Activated CD8-positive, alpha-beta T cell treated with anti-CD3 and anti-CD28 coated beads for 36 hours (primary cell): ENCODE measurements around the gene ACAA1. TPM values are rescaled to one million over a fixed set of nuclear protein-coding genes. Genes with fewer than 3 reads are reported as not detected.

Experiments used
- ATAC-seq: fragments of 200-7000 bp; cut with Tn5 transposase; one replicate; pipeline ENCODE4 v1.10.0; 2021; ENCODE audit warnings: mild to moderate bottlenecking, moderate library complexity
- CTCF ChIA-PET: fragments of 350-600 bp; sonication (Branson Sonifier 250); formaldehyde crosslinking; loops from one replicate; lab custom pipeline; 2021; ENCODE audit warnings: antibody characterized with exemption; lab: Charles Lee
- POLR2A ChIA-PET: fragments of 350-600 bp; sonication (Branson Sonifier 250); formaldehyde crosslinking; loops from one replicate; lab custom pipeline; 2021; ENCODE audit warnings: antibody characterized with exemption; lab: Charles Lee
- DNase-seq: peaks from one replicate; pipeline ENCODE4 v3.0.0-alpha.2; 2020
- H3K27ac Mint-ChIP-seq: one replicate; pipeline ENCODE4 v1.8.0; 2021; ENCODE audit warnings: mild to moderate bottlenecking, mixed read lengths
- H3K27me3 Mint-ChIP-seq: one replicate; pipeline ENCODE4 v1.8.0; 2021; ENCODE audit warnings: mixed read lengths
- H3K36me3 Mint-ChIP-seq: one replicate; pipeline ENCODE4 v1.8.0; 2021; ENCODE audit warnings: low read depth, mixed read lengths
- H3K4me1 Mint-ChIP-seq: one replicate; pipeline ENCODE4 v1.8.0; 2021; ENCODE audit warnings: low read depth, mixed read lengths
- H3K4me3 Mint-ChIP-seq: one replicate; pipeline ENCODE4 v1.8.0; 2021; ENCODE audit warnings: mild to moderate bottlenecking, moderate library complexity, mixed read lengths
- H3K9me3 Mint-ChIP-seq: one replicate; pipeline ENCODE4 v1.8.0; 2021; ENCODE audit warnings: mixed read lengths
- CTCF ChIP-seq: fragments of 200-600 bp; IDR thresholded peaks from one replicate; pipeline ENCODE4 v1.8.0; 2022; ENCODE audit warnings: antibody characterized with exemption, mild to moderate bottlenecking
- intact Hi-C: fragments of 100-400 bp; cut with micrococcal nuclease; formaldehyde crosslinking; loops from one replicate; pipeline ENCODE4 v1.10.0; 2022
- total RNA-seq, 2 experiments: library from RNA; stranded (reverse); gene quantifications; one replicate each; pipeline ENCODE4 v1.2.3, GENCODE V29; 2021

The ACAA1 gene
- total RNA-seq, 2 experiments from 2014 or later, result 70.1 to 72.0 TPM

GRCh38 chr3:38141952-38142273 is 5.0 kb upstream of the ACAA1 start:
- no peak for TF ChIP-seq CTCF
- CTCF ChIA-PET, result interaction anchor here (2.7 kb wide), 1 partner anchor 22 kb away, joined by 18 read pairs; the partner anchor contains the start of gene OXSR1
- peak overlapping the region; percentile 28 for H3K27ac Mint-ChIP-seq
- ATAC-seq (no peak), DNase-seq (no peak)
- POLR2A ChIA-PET, result interaction anchor here (0.7 to 2.4 kb wide), 3 partner anchors 22 to 64 kb away, joined by 3 to 17 read pairs (median 7); partner anchors contain the start of gene OXSR1
- no peaks in the 10 kb centered on the region for H3K27me3 Mint-ChIP-seq
- intact Hi-C loops, result no loop called here
- H3K36me3 Mint-ChIP-seq, result peaks cover 22% of the 10 kb centered on the region
- peaks cover 11% of the 10 kb centered on the region for H3K9me3 Mint-ChIP-seq
- peaks cover 30% of the 10 kb centered on the region for H3K4me1 Mint-ChIP-seq
- no peak overlapping the region for H3K4me3 Mint-ChIP-seq

- Mint-ChIP-seq H3K4me1 (peaks cover 30% of the 10 kb centered on the region), H3K27me3 (no peaks in the 10 kb centered on the region), H3K4me3 (no peak overlapping the region), H3K36me3 (peaks cover 22% of the 10 kb centered on the region), H3K9me3 (peaks cover 8% of the 10 kb centered on the region), H3K27ac (no peak overlapping the region)
- DNase-seq (no peak), ATAC-seq (no peak)
- CTCF ChIA-PET, result interaction anchor here (2.7 kb wide), 1 partner anchor 22 kb away, joined by 18 read pairs; the partner anchor contains the start of gene OXSR1
- POLR2A ChIA-PET, result interaction anchor here (0.7 to 2.4 kb wide), 3 partner anchors 23 to 64 kb away, joined by 3 to 17 read pairs (median 7); partner anchors contain the start of gene OXSR1
- no peak for TF ChIP-seq CTCF
- intact Hi-C loops, result no loop called here
These were observed 4.4 kb upstream of the ACAA1 start for GRCh38 chr3:38141173-38141951.

GRCh38 chr3:38140326-38141172 is 3.6 kb upstream of the ACAA1 start:
- POLR2A ChIA-PET, result interaction anchor here (2.3 to 5.0 kb wide), 2 partner anchors 14 to 24 kb away, joined by 16 to 67 read pairs; partner anchors contain the start of gene OXSR1
- Mint-ChIP-seq H3K27me3 (no peaks in the 10 kb centered on the region), H3K9me3 (peaks cover 3% of the 10 kb centered on the region), H3K4me1 (peaks cover 32% of the 10 kb centered on the region), H3K4me3 (peak overlapping the region; percentile 92), H3K36me3 (peaks cover 30% of the 10 kb centered on the region), H3K27ac (peak overlapping the region; percentile 98)
- intact Hi-C loops, result no loop called here
- CTCF ChIA-PET, result interaction anchor here (1.2 to 5.1 kb wide), 3 partner anchors 12 to 24 kb away, joined by 3 to 31 read pairs (median 3); partner anchors contain the start of gene OXSR1
- ATAC-seq, result no peak
- DNase-seq, result no peak
- TF ChIP-seq CTCF, result no peak

- ATAC-seq (no peak), DNase-seq (no peak)
- peak overlapping the region; percentile 92 for H3K4me3 Mint-ChIP-seq
- no peaks in the 10 kb centered on the region for H3K27me3 Mint-ChIP-seq
- H3K9me3 Mint-ChIP-seq, result no peaks in the 10 kb centered on the region
- peaks cover 36% of the 10 kb centered on the region for H3K36me3 Mint-ChIP-seq
- intact Hi-C loops, result loop anchor here (10.0 kb wide), 1 partner anchor 205 kb away; the partner anchor contains the start of gene XYLB
- H3K27ac Mint-ChIP-seq, result peak overlapping the region; percentile 98
- POLR2A ChIA-PET, result interaction anchor here (0.6 to 5.0 kb wide), 5 partner anchors 9 to 573 kb away, joined by 3 to 67 read pairs (median 4); partner anchors contain the start of gene OXSR1
- TF ChIP-seq CTCF, result no peak
- H3K4me1 Mint-ChIP-seq, result peaks cover 41% of the 10 kb centered on the region
- CTCF ChIA-PET, result interaction anchor here (1.1 to 5.1 kb wide), 4 partner anchors 13 to 38 kb away, joined by 3 to 31 read pairs (median 3); partner anchors contain the start of gene OXSR1
These were observed 2.7 kb upstream of the ACAA1 start for GRCh38 chr3:38139652-38140051.
